ENCODE measurements around the gene PTGR3.

PTGR3 gene

GRCh38 chr18:75235896-75236295, 27.0 kb upstream of the PTGR3 start:
- DNase-seq (ENCODE audit: low read depth in 2 of 2): no peak

GRCh38 chr18:75234901-75235300, 26.0 kb upstream of the PTGR3 start:
- no peak for DNase-seq (ENCODE audit: low read depth in 2 of 2)

- DNase-seq (ENCODE audit: low read depth in 2 of 2): no peak
Measured at GRCh38 chr18:75231053-75231406, 22.1 kb upstream of the PTGR3 start.

DNA sequence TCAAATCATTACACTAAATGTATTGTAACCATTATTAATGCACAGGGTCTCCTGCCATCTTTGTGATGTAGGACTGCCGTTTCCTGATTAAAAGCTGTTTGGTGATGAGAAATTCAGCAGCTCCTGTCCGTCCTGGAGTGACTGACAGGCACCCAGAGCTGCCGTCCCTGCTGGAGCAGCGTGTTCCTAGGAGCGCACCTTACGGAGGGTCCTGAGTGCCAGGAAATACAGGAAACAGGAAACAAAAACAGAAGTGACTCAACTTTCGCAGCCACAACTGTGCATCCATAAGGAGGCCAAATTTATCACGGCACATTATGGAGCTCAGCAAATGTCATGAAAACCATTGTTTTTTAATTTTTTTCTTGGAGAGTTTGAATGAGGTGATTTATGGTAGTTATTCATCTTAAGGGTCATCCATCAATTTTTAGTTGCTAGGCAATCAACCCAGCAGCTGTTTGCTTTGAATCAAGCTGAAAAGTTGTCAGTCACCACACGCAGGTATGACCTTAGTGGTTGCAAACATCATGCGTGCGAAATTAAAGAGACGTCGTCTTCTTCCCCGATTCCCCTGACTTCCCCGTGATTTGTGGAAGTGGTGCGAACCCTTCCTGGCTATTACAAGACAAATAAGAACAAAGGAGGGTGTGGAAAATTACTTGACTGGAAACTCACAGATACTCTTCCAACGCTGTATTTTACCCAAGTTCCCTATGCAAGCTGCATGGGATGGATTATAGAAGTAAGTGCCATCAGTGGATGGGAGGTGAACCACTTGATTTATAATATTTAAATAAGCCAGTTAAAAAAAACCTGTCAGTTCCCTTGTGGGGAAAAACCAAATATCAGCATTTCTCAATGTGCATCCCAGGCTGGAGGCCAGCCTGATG, 21.5 kb upstream of the PTGR3 start:
- no peak for DNase-seq (ENCODE audit: low read depth in 2 of 2)

- no peak for DNase-seq (ENCODE audit: low read depth in 2 of 2)
Measured at GRCh38 chr18:75229437-75229836, 20.5 kb upstream of the PTGR3 start.

GRCh38 chr18:75228967-75229366, 20.0 kb upstream of the PTGR3 start:
- DNase-seq (ENCODE audit: low read depth in 2 of 2): no peak

DNA sequence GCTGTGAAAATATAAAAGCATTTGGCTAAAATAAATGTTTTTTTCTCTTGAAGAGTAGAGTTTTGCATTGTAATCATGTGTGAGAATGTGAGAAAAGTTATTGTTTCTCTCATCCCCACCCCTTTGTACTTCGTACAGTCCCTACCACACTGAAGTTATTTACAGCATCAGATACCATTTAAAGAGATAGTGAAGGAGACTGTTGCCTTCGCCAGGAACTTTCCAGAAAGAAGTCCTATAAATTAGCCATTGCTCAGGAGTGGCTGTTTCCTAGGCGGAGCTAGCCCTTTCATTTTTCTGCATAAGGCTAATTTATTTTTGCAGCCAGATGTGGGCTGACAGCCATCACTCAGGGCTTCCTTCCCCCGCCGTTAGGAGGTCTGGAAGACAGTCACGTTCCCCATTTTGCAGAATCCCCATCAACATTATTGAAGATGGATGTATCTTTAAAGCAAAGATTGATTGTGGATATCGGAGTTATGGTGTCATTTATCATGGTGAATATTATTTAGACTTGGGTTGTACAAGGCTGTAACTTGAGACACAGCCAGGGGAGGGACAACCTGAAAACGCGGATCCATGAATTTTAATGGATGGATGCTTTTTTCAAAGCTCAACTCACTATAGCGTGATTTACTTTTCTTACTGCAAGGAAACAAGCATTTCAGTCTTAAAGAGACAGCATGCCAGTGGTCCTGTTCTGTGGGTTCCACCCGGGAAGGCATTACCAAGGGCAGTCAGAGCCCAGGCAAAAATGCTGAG, 18.8 kb upstream of the PTGR3 start:
- no peak for DNase-seq (ENCODE audit: low read depth in 2 of 2)

- DNase-seq (ENCODE audit: low read depth in 2 of 2): no peak
Measured at GRCh38 chr18:75226956-75227316, 18.0 kb upstream of the PTGR3 start.

DNA sequence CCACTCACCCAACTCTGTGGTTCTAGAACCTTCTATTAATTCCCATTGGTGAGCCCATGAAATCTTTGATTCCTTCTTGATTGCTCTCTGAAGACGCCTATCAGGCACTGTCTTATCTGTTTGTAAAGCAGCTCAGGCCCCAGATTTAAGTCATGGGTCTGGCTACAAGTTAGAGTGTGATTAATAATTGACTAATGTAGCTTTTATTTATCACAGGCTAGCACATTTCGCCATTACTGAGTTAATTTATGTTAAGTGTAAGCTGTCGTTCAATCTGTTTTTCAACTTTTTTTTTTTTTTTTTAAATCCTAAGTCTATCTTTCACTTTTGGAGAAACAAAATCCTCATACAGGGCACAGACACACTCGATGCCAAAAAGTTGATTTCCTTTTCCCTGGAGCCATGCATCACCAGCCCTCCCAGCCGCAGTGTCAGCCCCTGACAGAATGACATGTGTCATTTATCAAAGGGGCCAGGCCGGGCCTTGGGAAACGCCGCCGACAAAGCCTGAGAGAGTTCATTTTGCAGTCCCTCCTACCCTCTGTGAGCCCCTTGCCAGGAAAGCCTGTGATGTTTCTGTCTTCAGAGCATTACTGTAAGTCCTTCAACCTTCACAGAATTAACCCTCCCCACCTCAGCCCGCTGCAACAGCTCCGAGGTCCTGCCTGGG, 17.5 kb upstream of the PTGR3 start:
- no peak for DNase-seq (ENCODE audit: low read depth in 2 of 2)

DNA sequence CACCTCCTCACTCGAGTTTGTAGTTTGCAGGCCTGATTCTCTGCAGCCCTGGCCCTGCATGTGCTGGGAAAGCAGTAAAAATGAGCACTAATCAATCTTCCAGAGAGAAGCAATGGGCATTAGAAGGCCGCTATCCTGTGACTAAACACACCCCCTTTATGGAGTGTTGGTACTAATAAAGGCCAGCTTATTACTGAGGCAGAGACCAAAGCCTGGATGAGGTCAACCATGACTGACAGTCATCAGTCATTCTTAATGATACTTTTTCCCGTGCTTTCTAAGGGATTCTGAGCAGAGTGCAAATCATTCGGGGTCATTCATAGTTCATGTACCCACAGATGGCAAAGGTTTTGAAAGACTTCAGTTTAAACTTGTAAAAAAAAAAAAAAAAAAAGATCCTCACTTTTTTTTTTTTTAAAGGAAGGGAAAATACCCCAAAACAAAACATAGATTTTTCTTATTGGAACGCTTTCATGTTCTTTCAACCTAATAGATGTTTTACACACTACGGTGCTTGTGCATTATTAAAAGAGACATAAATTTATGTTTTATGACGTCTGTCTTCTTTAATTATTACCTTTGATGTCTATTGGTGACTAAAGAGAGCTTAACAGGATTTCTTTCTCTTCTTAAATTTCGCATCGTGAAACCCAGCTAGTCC, 14.9 kb upstream of the PTGR3 start:
- no peak for DNase-seq (ENCODE audit: low read depth in 2 of 2)

GRCh38 chr18:75222407-75222806, 13.5 kb upstream of the PTGR3 start:
- DNase-seq (ENCODE audit: low read depth in 2 of 2): no peak

GRCh38 chr18:75221897-75222296, 13.0 kb upstream of the PTGR3 start:
- no peak for DNase-seq (ENCODE audit: low read depth in 2 of 2)

- DNase-seq (ENCODE audit: low read depth in 2 of 2): no peak
Measured at GRCh38 chr18:75221397-75221796, 12.5 kb upstream of the PTGR3 start.

GRCh38 chr18:75220551-75221355, 11.8 kb upstream of the PTGR3 start:
- no peak for DNase-seq (ENCODE audit: low read depth in 2 of 2)

- no peak for DNase-seq (ENCODE audit: low read depth in 2 of 2)
Measured at GRCh38 chr18:75219745-75220375, 10.9 kb upstream of the PTGR3 start.

- DNase-seq (ENCODE audit: low read depth in 2 of 2): no peak
Measured at GRCh38 chr18:75218065-75218923, 9.4 kb upstream of the PTGR3 start.

DNA sequence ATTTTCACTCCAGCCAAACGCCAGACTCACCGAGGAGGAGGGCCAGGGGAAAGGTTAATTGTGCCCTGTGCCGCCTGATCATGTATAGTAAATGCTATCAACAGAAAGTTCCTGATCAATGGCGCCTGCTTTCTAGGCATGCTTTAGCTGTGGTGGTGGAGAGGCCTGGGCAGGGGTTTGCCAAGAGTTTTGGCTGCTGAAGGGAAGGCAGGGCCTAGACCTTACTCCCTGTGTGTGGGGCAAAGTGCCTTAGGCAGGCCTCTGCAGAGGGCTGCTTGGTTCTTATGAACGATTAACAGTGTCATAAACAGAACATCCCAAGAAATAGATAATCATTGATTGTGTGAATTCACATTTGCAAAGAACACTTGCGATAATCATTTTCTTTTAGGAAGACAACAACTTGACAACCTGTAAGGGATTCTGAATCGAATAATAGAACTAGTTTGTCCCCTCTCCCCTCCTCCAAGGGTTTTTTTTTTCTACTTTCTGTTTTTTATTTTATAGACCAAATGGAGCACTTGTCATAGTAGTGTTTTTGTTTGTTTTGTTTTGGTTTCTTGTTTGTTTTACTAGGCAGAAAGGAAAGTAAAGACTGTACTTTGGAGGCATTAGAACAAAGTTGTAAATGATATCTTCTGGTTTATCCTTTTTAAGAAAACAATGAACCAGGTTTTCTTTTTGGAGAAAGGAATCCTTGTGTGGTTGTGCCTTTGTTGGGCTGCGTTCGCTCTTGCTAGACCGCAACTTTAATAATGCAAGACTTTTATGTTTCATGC, 8.2 kb upstream of the PTGR3 start:
- no peak for DNase-seq (ENCODE audit: low read depth in 2 of 2)

GRCh38 chr18:75216212-75216910, 7.4 kb upstream of the PTGR3 start:
- no peak for DNase-seq (ENCODE audit: low read depth in 2 of 2)
